OCI-LY7 (cell line): ENCODE results near the gene LANCL2. TPM values are rescaled to one million over a fixed set of nuclear protein-coding genes. Genes with fewer than 3 reads are reported as not detected.

Experiments used
- BruUV-seq: library from RNA; stranded (reverse); fragments of 400-500 nt; replicated peaks from 2 replicates; lab custom pipeline; 2021; lab: Mats Ljungman, UMichigan
- CTCF ChIA-PET: fragments of 300-600 bp; sonication (Branson Sonifier 250); formaldehyde crosslinking; loops from one replicate; lab custom pipeline; 2022; ENCODE audit warnings: antibody characterized with exemption; ENCODE audit not compliant: unreplicated experiment; lab: Charles Lee
- POLR2A ChIA-PET: fragments of 300-600 bp; sonication (Branson Sonifier 250); formaldehyde crosslinking; loops from one replicate; lab custom pipeline; 2022; ENCODE audit warnings: antibody characterized with exemption; lab: Charles Lee
- DNase-seq: peaks from one replicate; pipeline ENCODE4 v3.0.0-alpha.2; 2015; ENCODE audit warnings: low spot score
- H2AFZ ChIP-seq: fragments of 200-600 bp; sonication (generic), shearing (Covaris generic); 2 replicates; pipeline ENCODE4 v1.6.1; 2014; ENCODE audit warnings: mild to moderate bottlenecking, antibody characterized with exemption, low read length, moderate library complexity
- H3K27ac ChIP-seq: fragments of 200-600 bp; sonication (generic); 2 replicates; pipeline ENCODE4 v1.5.1; 2014; ENCODE audit warnings: mixed run types, low read depth, mild to moderate bottlenecking, moderate library complexity, low read length, inconsistent platforms; ENCODE audit not compliant: poor library complexity, severe bottlenecking
- H3K36me3 ChIP-seq: fragments of 200-600 bp; sonication (generic); 2 replicates; pipeline ENCODE4 v1.6.1; 2014; ENCODE audit warnings: mild to moderate bottlenecking, antibody characterized with exemption, low read length, moderate library complexity, mixed read lengths; ENCODE audit not compliant: insufficient read depth
- H3K4me1 ChIP-seq: fragments of 200-600 bp; sonication (generic); 2 replicates; pipeline ENCODE4 v1.5.1; 2014; ENCODE audit warnings: mild to moderate bottlenecking, low read length; ENCODE audit not compliant: insufficient read depth, poor library complexity, severe bottlenecking
- H3K4me2 ChIP-seq: fragments of 200-600 bp; sonication (generic); 2 replicates; pipeline ENCODE4 v1.6.1; 2014; ENCODE audit warnings: mild to moderate bottlenecking, low read length
- H3K4me3 ChIP-seq: fragments of 200-600 bp; sonication (generic); 2 replicates; pipeline ENCODE4 v1.5.1; 2014; ENCODE audit warnings: mild to moderate bottlenecking, low read depth, low read length; ENCODE audit not compliant: poor library complexity, severe bottlenecking
- H3K79me2 ChIP-seq: fragments of 200-600 bp; sonication (generic); 2 replicates; pipeline ENCODE4 v1.6.1; 2016; ENCODE audit warnings: low read depth, mild to moderate bottlenecking, low read length, moderate library complexity, mixed read lengths; ENCODE audit not compliant: insufficient read depth
- H3K9me2 ChIP-seq: fragments of 200-600 bp; sonication (generic); 2 replicates; pipeline ENCODE4 v1.6.1; 2016; ENCODE audit warnings: mild to moderate bottlenecking, low read length, mixed read lengths; ENCODE audit not compliant: insufficient read depth
- H3K9me3 ChIP-seq: fragments of 200-600 bp; sonication (generic); 2 replicates; pipeline ENCODE4 v1.6.1; 2014; ENCODE audit warnings: mild to moderate bottlenecking, mixed run types, low read length, mixed read lengths
- H4K20me1 ChIP-seq: fragments of 200-600 bp; sonication (generic); 2 replicates; pipeline ENCODE4 v1.6.1; 2014; ENCODE audit warnings: mild to moderate bottlenecking, antibody characterized with exemption, low read length, moderate library complexity, mixed read lengths; ENCODE audit not compliant: insufficient read depth
- CTCF ChIP-seq: fragments of 200-600 bp; sonication (generic); conservative IDR thresholded peaks from 2 replicates; pipeline ENCODE4 v1.5.1; 2014; ENCODE audit warnings: mild to moderate bottlenecking, antibody characterized with exemption, low read length, moderate library complexity, mixed read lengths
- EZH2phosphoT487 ChIP-seq: fragments of 200-600 bp; sonication (generic); IDR thresholded peaks from 2 replicates; pipeline ENCODE4 v1.6.1; 2018; ENCODE audit warnings: low read depth, borderline replicate concordance, mild to moderate bottlenecking, mixed run types, antibody characterized with exemption, low read length, moderate library complexity, mixed read lengths
- intact Hi-C: fragments of 100-400 bp; cut with micrococcal nuclease; formaldehyde crosslinking; loops from one replicate; pipeline ENCODE4 v1.10.0; 2022; ENCODE audit not compliant: unreplicated experiment
- total RNA-seq, 2 experiments: library from RNA; depleted of rRNA in 1 of 2; stranded (reverse); fragments of >200 nt in 1 of 2; shearing (Covaris generic) in 1 of 2; gene quantifications; 2 replicates each; pipeline ENCODE4 v1.2.3, GENCODE V29; 2014 to 2022

Gene LANCL2
- total RNA-seq, 2 experiments from 2014 or later, result 6.5 to 9.5 TPM

- BruUV-seq, result no TSS peak
- Histone ChIP-seq H3K27ac (no peak overlapping the region), H3K4me3 (no peak overlapping the region), H2AFZ (no peak overlapping the region), H3K79me2 (no peaks in the 10 kb centered on the region), H3K4me1 (no peaks in the 10 kb centered on the region), H3K9me2 (no peaks in the 10 kb centered on the region), H3K36me3 (no peaks in the 10 kb centered on the region), H3K9me3 (no peaks in the 10 kb centered on the region), H3K4me2 (no peak overlapping the region), H4K20me1 (no peaks in the 10 kb centered on the region)
- DNase-seq, result no peak
- CTCF ChIA-PET, result no interaction called here
- intact Hi-C loops, result no loop called here
- POLR2A ChIA-PET, result interaction anchor here (0.5 to 0.7 kb wide), 4 partner anchors 20 to 602 kb away, joined by 3 to 4 read pairs (median 3); no protein-coding TSS in a partner anchor
- TF ChIP-seq CTCF (no peak), EZH2phosphoT487 (no peak)
Observed at GRCh38 chr7:55326081-55326835, 38.9 kb upstream of the LANCL2 start.

- POLR2A ChIA-PET, result interaction anchor here (0.5 to 0.7 kb wide), 2 partner anchors 21 to 601 kb away, joined by 3 read pairs; no protein-coding TSS in a partner anchor
Observed at GRCh38 chr7:55326945-55327626, 38.1 kb upstream of the LANCL2 start.

More at GRCh38 chr7:55326945-55327626, 38.1 kb upstream of the LANCL2 start:
- Histone ChIP-seq H3K9me2 (no peaks in the 10 kb centered on the region), H3K4me2 (no peak overlapping the region), H3K36me3 (no peaks in the 10 kb centered on the region), H2AFZ (no peak overlapping the region), H3K4me3 (no peak overlapping the region), H4K20me1 (no peaks in the 10 kb centered on the region), H3K79me2 (no peaks in the 10 kb centered on the region), H3K9me3 (no peaks in the 10 kb centered on the region), H3K4me1 (no peaks in the 10 kb centered on the region), H3K27ac (no peak overlapping the region)
- no peak for DNase-seq
- CTCF ChIA-PET, result no interaction called here
- TF ChIP-seq CTCF (no peak), EZH2phosphoT487 (no peak)
- BruUV-seq, result no TSS peak
- intact Hi-C loops, result no loop called here
